Trophoblast cell (in vitro differentiated cells and primary cell): ENCODE results near the gene UTP25.
"Not testable (repeated sequence)": the region's sequence is repeated elsewhere in the genome, so short reads cannot be mapped to it uniquely, and the experiment has no call there.

Experiments
- DNase-seq, 2 donors: peaks; one replicate each; pipeline ENCODE4 v3.0.0-alpha.2; 2016
- H2AFZ ChIP-seq: 2 replicates; pipeline ENCODE4 v1.6.1; 2013; ENCODE audit warnings: low read length, moderate library complexity, mild to moderate bottlenecking; ENCODE audit not compliant: insufficient read depth, poor library complexity
- H2AK5ac ChIP-seq: 2 replicates; pipeline ENCODE4 v1.6.1; 2013; ENCODE audit warnings: mild to moderate bottlenecking, low read length
- H2BK120ac ChIP-seq: 2 replicates; pipeline ENCODE4 v1.6.1; 2013; ENCODE audit warnings: low read length, mild to moderate bottlenecking, moderate library complexity; ENCODE audit not compliant: insufficient read depth, poor library complexity
- H2BK12ac ChIP-seq: 2 replicates; pipeline ENCODE4 v1.6.1; 2013; ENCODE audit warnings: mild to moderate bottlenecking, low read length, moderate library complexity
- H2BK5ac ChIP-seq: 2 replicates; pipeline ENCODE4 v1.6.1; 2013; ENCODE audit warnings: low read length, low read depth, moderate library complexity, mild to moderate bottlenecking; ENCODE audit not compliant: poor library complexity
- H3K14ac ChIP-seq: 2 replicates; pipeline ENCODE4 v1.6.1; 2013; ENCODE audit warnings: mild to moderate bottlenecking, low read length
- H3K18ac ChIP-seq: 2 replicates; pipeline ENCODE4 v1.6.1; 2013; ENCODE audit warnings: mild to moderate bottlenecking, low read length
- H3K23ac ChIP-seq: 2 replicates; pipeline ENCODE4 v1.6.1; 2013; ENCODE audit warnings: low read length
- H3K27ac ChIP-seq: 2 replicates; pipeline ENCODE4 v1.5.1; 2013; ENCODE audit warnings: low read depth, mild to moderate bottlenecking, inconsistent platforms, low read length, moderate library complexity
- H3K27me3 ChIP-seq: 2 replicates; pipeline ENCODE4 v1.6.1; 2013; ENCODE audit warnings: inconsistent platforms, mild to moderate bottlenecking, low read length, moderate library complexity; ENCODE audit not compliant: insufficient read depth
- H3K36me3 ChIP-seq, 2 experiments: 1 replicate in 1 of 2; 2 replicates in 1 of 2; pipeline ENCODE4 v1.6.1; 2013; ENCODE audit warnings: low read length in 2 of 2, mild to moderate bottlenecking in 2 of 2, moderate library complexity in 1 of 2; ENCODE audit not compliant: insufficient read depth in 2 of 2, control insufficient read depth in 1 of 2
- H3K4ac ChIP-seq: 2 replicates; pipeline ENCODE4 v1.6.1; 2013; ENCODE audit warnings: low read depth, mild to moderate bottlenecking, low read length, moderate library complexity
- H3K4me1 ChIP-seq, 2 experiments: 1 replicate in 1 of 2; 2 replicates in 1 of 2; pipeline ENCODE4 v1.6.1; 2013; ENCODE audit warnings: low read length in 2 of 2, mild to moderate bottlenecking in 2 of 2, moderate library complexity in 1 of 2; ENCODE audit not compliant: insufficient read depth in 2 of 2, control insufficient read depth in 1 of 2
- H3K4me2 ChIP-seq: 2 replicates; pipeline ENCODE4 v1.6.1; 2013; ENCODE audit warnings: inconsistent platforms, mild to moderate bottlenecking, low read length, moderate library complexity
- H3K4me3 ChIP-seq: 2 replicates; pipeline ENCODE4 v1.5.1; 2013; ENCODE audit warnings: mild to moderate bottlenecking, low read depth, low read length, inconsistent platforms
- H3K79me1 ChIP-seq: one replicate; pipeline ENCODE4 v1.6.1; 2013; ENCODE audit warnings: low read length
- H3K79me2 ChIP-seq: 2 replicates; pipeline ENCODE4 v1.6.1; 2013; ENCODE audit warnings: low read length, mild to moderate bottlenecking; ENCODE audit not compliant: control insufficient read depth, insufficient read depth, poor library complexity
- H3K9ac ChIP-seq: 2 replicates; pipeline ENCODE4 v1.6.1; 2013; ENCODE audit warnings: mild to moderate bottlenecking, low read length
- H3K9me3 ChIP-seq: 2 replicates; pipeline ENCODE4 v1.6.1; 2013; ENCODE audit warnings: low read depth, mild to moderate bottlenecking, control low read depth, inconsistent platforms, low read length; ENCODE audit not compliant: insufficient read depth
- H4K12ac ChIP-seq: 2 replicates; pipeline ENCODE4 v1.6.1; 2013; ENCODE audit warnings: low read depth, mild to moderate bottlenecking, low read length, moderate library complexity
- H4K8ac ChIP-seq: 2 replicates; pipeline ENCODE4 v1.6.1; 2013; ENCODE audit warnings: low read depth, mild to moderate bottlenecking, low read length, moderate library complexity
- H4K91ac ChIP-seq: one replicate; pipeline ENCODE4 v1.6.1; 2013; ENCODE audit warnings: low read depth, mild to moderate bottlenecking, low read length, moderate library complexity
- WGBS: extraction: QIAGEN DNeasy Blood & Tissue Kit; methylation state at CpG from one replicate; pipeline ENCODE4 v1.1.7; 2013; ENCODE audit warnings: missing lambda C conversion rate; ENCODE audit not compliant: insufficient read length, insufficient coverage; ENCODE audit errors: extremely low coverage; 5-methylcytosine and 5-hydroxymethylcytosine counted together

Gene UTP25

GRCh38 chr1:209885403-209886218 lies 57.8 kb downstream of the UTP25 start:
- no peak overlapping the region for H2BK120ac ChIP-seq
- no peak overlapping the region for H2BK12ac ChIP-seq
- H3K18ac ChIP-seq: no peak overlapping the region
- H3K4me3 ChIP-seq: no peak overlapping the region
- no peak overlapping the region for H3K14ac ChIP-seq
- peaks cover 2% of the 10 kb centered on the region for H3K9me3 ChIP-seq
- H3K23ac ChIP-seq: no peak overlapping the region
- DNase-seq: no peak
- H4K91ac ChIP-seq: no peak overlapping the region
- H3K79me1 ChIP-seq: no peaks in the 10 kb centered on the region
- no peak overlapping the region for H4K12ac ChIP-seq
- H3K4me2 ChIP-seq: no peak overlapping the region
- no peak overlapping the region for H2AFZ ChIP-seq
- no peaks in the 10 kb centered on the region for H3K36me3 ChIP-seq
- no peak overlapping the region for H4K8ac ChIP-seq
- H3K4ac ChIP-seq: no peak overlapping the region
- no peak overlapping the region for H2BK5ac ChIP-seq
- H2AK5ac ChIP-seq: no peak overlapping the region
- no peaks in the 10 kb centered on the region for H3K27me3 ChIP-seq
- no peaks in the 10 kb centered on the region for H3K79me2 ChIP-seq
- WGBS: no CpG with 5 or more reads among the region's 7 CpGs
- H3K9ac ChIP-seq: no peak overlapping the region
- H3K4me1 ChIP-seq: peaks cover 0 to 3% of the 10 kb centered on the region in 2 experiments
- no peak overlapping the region for H3K27ac ChIP-seq

- DNase-seq: no peak
- Histone ChIP-seq H4K91ac (no peak overlapping the region), H2BK120ac (no peak overlapping the region), H3K9me3 (peaks cover 2% of the 10 kb centered on the region), H3K9ac (no peak overlapping the region), H2BK12ac (no peak overlapping the region), H3K79me2 (no peaks in the 10 kb centered on the region), H2AK5ac (no peak overlapping the region), H3K79me1 (no peaks in the 10 kb centered on the region), H3K18ac (no peak overlapping the region), H2BK5ac (no peak overlapping the region), H3K27me3 (no peaks in the 10 kb centered on the region), H3K4me2 (no peak overlapping the region), H2AFZ (no peak overlapping the region), H3K14ac (no peak overlapping the region), H3K4me1 (peaks cover 0 to 3% of the 10 kb centered on the region in 2 experiments), H3K27ac (no peak overlapping the region), H3K23ac (no peak overlapping the region), H3K4me3 (no peak overlapping the region), H3K36me3 (no peaks in the 10 kb centered on the region), H4K12ac (no peak overlapping the region), H3K4ac (no peak overlapping the region), H4K8ac (no peak overlapping the region)
- no CpG with 5 or more reads among the region's 1 CpG for WGBS
These were observed 58.4 kb downstream of the UTP25 start for GRCh38 chr1:209886219-209886536.

GRCh38 chr1:209888291-209889076 lies 60.7 kb downstream of the UTP25 start:
- H3K4me2 ChIP-seq, H3K79me2 ChIP-seq, H3K4me3 ChIP-seq, H2BK12ac ChIP-seq, H3K36me3 ChIP-seq, H3K4ac ChIP-seq, H3K4me1 ChIP-seq, H3K9ac ChIP-seq, H3K27ac ChIP-seq, H4K91ac ChIP-seq, H2BK120ac ChIP-seq, DNase-seq, H3K9me3 ChIP-seq, H2BK5ac ChIP-seq, H4K12ac ChIP-seq, H2AK5ac ChIP-seq, H3K18ac ChIP-seq, H3K23ac ChIP-seq, H3K27me3 ChIP-seq, H3K14ac ChIP-seq, H4K8ac ChIP-seq, H3K79me1 ChIP-seq, H2AFZ ChIP-seq: not testable (repeated sequence)
- WGBS: no CpG with 5 or more reads among the region's 31 CpGs

- H3K36me3 ChIP-seq: no peaks in the 10 kb centered on the region
- no peak overlapping the region for H4K91ac ChIP-seq
- no peak overlapping the region for H3K18ac ChIP-seq
- H2BK5ac ChIP-seq: no peak overlapping the region
- H3K9ac ChIP-seq: no peak overlapping the region
- no peak overlapping the region for H4K8ac ChIP-seq
- H3K23ac ChIP-seq: no peak overlapping the region
- H3K4me3 ChIP-seq: no peak overlapping the region
- H2BK12ac ChIP-seq: no peak overlapping the region
- no peak overlapping the region for H2BK120ac ChIP-seq
- H4K12ac ChIP-seq: no peak overlapping the region
- no peak overlapping the region for H2AK5ac ChIP-seq
- no peaks in the 10 kb centered on the region for H3K79me1 ChIP-seq
- no peak overlapping the region for H3K14ac ChIP-seq
- no peak overlapping the region for H3K4ac ChIP-seq
- no peak overlapping the region for H3K4me2 ChIP-seq
- peaks cover 0 to 3% of the 10 kb centered on the region in 2 experiments for H3K4me1 ChIP-seq
- no peak for DNase-seq
- no peak overlapping the region for H2AFZ ChIP-seq
- no peaks in the 10 kb centered on the region for H3K27me3 ChIP-seq
- no CpG with 5 or more reads among the region's 35 CpGs for WGBS
- H3K27ac ChIP-seq: no peak overlapping the region
- peaks cover 2% of the 10 kb centered on the region for H3K9me3 ChIP-seq
- no peaks in the 10 kb centered on the region for H3K79me2 ChIP-seq
These were observed 61.3 kb downstream of the UTP25 start for GRCh38 chr1:209889077-209889418.
